ENCODE results near the gene MOBP. TPM values are rescaled to one million over a fixed set of nuclear protein-coding genes. Genes with fewer than 3 reads are reported as not detected.

Gene MOBP
- total RNA-seq (2022; extraction: Qiagen RNA extraction; ENCODE audit: low read depth), result 0.09 to 0.25 TPM in 2 of 5 replicates, not detected in the others

GRCh38 chr3:39467394-39468107 lies at the start of gene MOBP:
TSS of gene MOBP (plus strand) at chr3:39467680. CDS start at chr3:39502070, 34,390 bp downstream.

Other genes starting within 250 kb of the MOBP start
- gene CX3CR1, start 187.6 kb upstream of the MOBP start, total RNA-seq (2022; extraction: Qiagen RNA extraction; ENCODE audit: low read depth), result 0.02 TPM in 1 of 5 replicates, not detected in the others
- not detected in 5 replicates for gene CCR8, start 138.0 kb upstream of the MOBP start, total RNA-seq (2022; extraction: Qiagen RNA extraction; ENCODE audit: low read depth)
- gene SLC25A38, start 84.3 kb upstream of the MOBP start, total RNA-seq (2022; extraction: Qiagen RNA extraction; ENCODE audit: low read depth), result 37.3 to 45.5 TPM (median 39.3 TPM) in 5 replicates
- 2,607 to 2,790 TPM (median 2,621 TPM) in 5 replicates for gene RPSA, start 61.0 kb upstream of the MOBP start, total RNA-seq (2022; extraction: Qiagen RNA extraction; ENCODE audit: low read depth)

Data from A549 treated with CpdA at 1 μM for 4 hours (cell line).